ENCODE results near the gene CARD10.

The CARD10 gene

GRCh38 chr22:37461961-37462360 is 57.3 kb downstream of the CARD10 start:
- DNase-seq: no peak

- no peak for DNase-seq
Observed at GRCh38 chr22:37460684-37461083, 58.5 kb downstream of the CARD10 start.

- DNase-seq: no peak
Observed at GRCh38 chr22:37459206-37459605, 60.0 kb downstream of the CARD10 start.

GRCh38 chr22:37457093-37457893 is 61.9 kb downstream of the CARD10 start:
- DNase-seq: no peak

GRCh38 chr22:37456346-37456745 is 62.9 kb downstream of the CARD10 start:
- DNase-seq: no peak

GRCh38 chr22:37455896-37456295 is 63.3 kb downstream of the CARD10 start:
- DNase-seq: no peak

- DNase-seq: no peak
Observed at GRCh38 chr22:37454857-37455686, 64.1 kb downstream of the CARD10 start.

GRCh38 chr22:37453696-37454095 is 65.5 kb downstream of the CARD10 start:
- DNase-seq: no peak

GRCh38 chr22:37451218-37451617 is 68.0 kb downstream of the CARD10 start:
- no peak for DNase-seq

GRCh38 chr22:37449331-37450001 is 69.7 kb downstream of the CARD10 start:
- no peak for DNase-seq

GRCh38 chr22:37448516-37449127 is 70.6 kb downstream of the CARD10 start:
- peak; percentile 36 for DNase-seq

- no peak for DNase-seq
Observed at GRCh38 chr22:37445501-37445900, 73.7 kb downstream of the CARD10 start.

- DNase-seq: no peak
Observed at GRCh38 chr22:37443977-37444376, 75.2 kb downstream of the CARD10 start.

- no peak for DNase-seq
Observed at GRCh38 chr22:37443086-37443485, 76.1 kb downstream of the CARD10 start.

GRCh38 chr22:37442537-37442936 is 76.7 kb downstream of the CARD10 start:
- DNase-seq: no peak

GRCh38 chr22:37442135-37442534 is 77.1 kb downstream of the CARD10 start:
- DNase-seq: no peak

GRCh38 chr22:37440875-37441274 is 78.3 kb downstream of the CARD10 start:
- DNase-seq: no peak
